ENCODE data around the gene IPCEF1. TPM values are rescaled to one million over a fixed set of nuclear protein-coding genes. Genes with fewer than 3 reads are reported as not detected.

The IPCEF1 gene
- total and polyA plus RNA-seq, 2 donors (not counting 3 experiments of a cell fraction or from before 2014, with no cell fraction given): 0.01 to 0.51 TPM

GRCh38 chr6:154226461-154226860, 130.1 kb downstream of the IPCEF1 start:
- TF ChIP-seq GATA2 (IDR thresholded peaks at IDR 0.05; ENCODE audit: insufficient read depth, insufficient read length, low read depth, low read length): no peak
- TF ChIP-seq JUN (IDR thresholded peaks at IDR 0.05; ENCODE audit: borderline replicate concordance, insufficient read depth, insufficient read length, low read depth): no peak
- no peak for TF ChIP-seq POLR2AphosphoS5 (IDR thresholded peaks at IDR 0.05; ENCODE audit: insufficient read depth, low read depth, low read length)
- TF ChIP-seq POLR2A (IDR thresholded peaks at IDR 0.05; ENCODE audit: low read depth, low read length): no peak
- no peak for TF ChIP-seq MYC (IDR thresholded peaks at IDR 0.05; ENCODE audit: low read depth, low read length)
- TF ChIP-seq, protein P1, sequence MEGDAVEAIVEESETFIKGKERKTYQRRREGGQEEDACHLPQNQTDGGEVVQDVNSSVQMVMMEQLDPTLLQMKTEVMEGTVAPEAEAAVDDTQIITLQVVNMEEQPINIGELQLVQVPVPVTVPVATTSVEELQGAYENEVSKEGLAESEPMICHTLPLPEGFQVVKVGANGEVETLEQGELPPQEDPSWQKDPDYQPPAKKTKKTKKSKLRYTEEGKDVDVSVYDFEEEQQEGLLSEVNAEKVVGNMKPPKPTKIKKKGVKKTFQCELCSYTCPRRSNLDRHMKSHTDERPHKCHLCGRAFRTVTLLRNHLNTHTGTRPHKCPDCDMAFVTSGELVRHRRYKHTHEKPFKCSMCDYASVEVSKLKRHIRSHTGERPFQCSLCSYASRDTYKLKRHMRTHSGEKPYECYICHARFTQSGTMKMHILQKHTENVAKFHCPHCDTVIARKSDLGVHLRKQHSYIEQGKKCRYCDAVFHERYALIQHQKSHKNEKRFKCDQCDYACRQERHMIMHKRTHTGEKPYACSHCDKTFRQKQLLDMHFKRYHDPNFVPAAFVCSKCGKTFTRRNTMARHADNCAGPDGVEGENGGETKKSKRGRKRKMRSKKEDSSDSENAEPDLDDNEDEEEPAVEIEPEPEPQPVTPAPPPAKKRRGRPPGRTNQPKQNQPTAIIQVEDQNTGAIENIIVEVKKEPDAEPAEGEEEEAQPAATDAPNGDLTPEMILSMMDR (IDR thresholded peaks at IDR 0.05; ENCODE audit: extremely low read depth in 1 of 2, insufficient read depth in 1 of 2, low read depth in 1 of 2, low read length in 2 of 2): no peak
- no peak for TF ChIP-seq EZH2 (IDR thresholded peaks at IDR 0.05; ENCODE audit: borderline replicate concordance, low read depth, low read length, severe bottlenecking)
- TF ChIP-seq FOS (IDR thresholded peaks at IDR 0.05; ENCODE audit: borderline replicate concordance, insufficient read depth, low read length): no peak
- no peak for TF ChIP-seq MAX (IDR thresholded peaks at IDR 0.05; ENCODE audit: insufficient read depth, insufficient read length)
- H3K27me3 ChIP-seq (ENCODE audit: control insufficient read depth in 2 of 2, insufficient read depth in 2 of 2, low read length in 2 of 2): peaks cover 0 to 3% of the 10 kb centered on the region in 2 experiments
- no TSS peak for BruUV-seq (replicated peaks)

More at GRCh38 chr6:154226461-154226860, 130.1 kb downstream of the IPCEF1 start:
- POLR2A ChIA-PET: no interaction called here
- DNase-seq (ENCODE audit: low read depth, low spot score): no peak
- intact Hi-C loops (cut with micrococcal nuclease) (no loop called here), dilution Hi-C loops (cut with MboI; ENCODE audit: extremely low pct_ligation_motif_present, low sequenced_read_pairs) (no loop called here)
- H3K9me1 ChIP-seq (replicated peaks; ENCODE audit: control insufficient read depth, extremely low read depth, insufficient read depth, low read length): no peaks in the 10 kb centered on the region
- no peaks in the 10 kb centered on the region for H3K4me1 ChIP-seq (ENCODE audit: control insufficient read depth, extremely low read depth, insufficient read depth, low read length)
- no peak overlapping the region for H3K4me3 ChIP-seq (replicated peaks in 1 of 3; ENCODE audit: insufficient read depth in 1 of 3, low read depth in 1 of 3, low read length in 3 of 3)
- no peak overlapping the region for H3K4me2 ChIP-seq (ENCODE audit: insufficient read depth, low read length)
- no peaks in the 10 kb centered on the region for H4K20me1 ChIP-seq (replicated peaks; ENCODE audit: control insufficient read depth, extremely low read depth, insufficient read depth, low read length)
- H3K79me2 ChIP-seq (ENCODE audit: control insufficient read depth, insufficient read depth, low read length): no peaks in the 10 kb centered on the region
- H3K36me3 ChIP-seq (ENCODE audit: control insufficient read depth in 2 of 2, extremely low read depth in 1 of 2, insufficient read depth in 2 of 2, low read length in 2 of 2): no peaks in the 10 kb centered on the region
- H3K9ac ChIP-seq (replicated peaks; ENCODE audit: extremely low read depth, insufficient read depth, low read length): no peak overlapping the region
- no peak for FAIRE-seq
- H3K27ac ChIP-seq (ENCODE audit: insufficient read depth, low read depth, low read length): no peak overlapping the region
- H2AFZ ChIP-seq (ENCODE audit: low read depth, low read length): no peak overlapping the region
- no peaks in the 10 kb centered on the region for H3K9me3 ChIP-seq (replicated peaks; ENCODE audit: control insufficient read depth, insufficient read depth, low read length)
- CTCF ChIA-PET: no interaction called here
